ENCODE results near the gene CAMK1G. TPM values are rescaled to one million over a fixed set of nuclear protein-coding genes. Genes with fewer than 3 reads are reported as not detected.

Gene CAMK1G
- total and polyA plus RNA-seq, 10 of the 15 experiments (the other 5 are each of a cell fraction or from before 2014, with no cell fraction given): 0.18 to 0.20 TPM; not detected in 8

DNA sequence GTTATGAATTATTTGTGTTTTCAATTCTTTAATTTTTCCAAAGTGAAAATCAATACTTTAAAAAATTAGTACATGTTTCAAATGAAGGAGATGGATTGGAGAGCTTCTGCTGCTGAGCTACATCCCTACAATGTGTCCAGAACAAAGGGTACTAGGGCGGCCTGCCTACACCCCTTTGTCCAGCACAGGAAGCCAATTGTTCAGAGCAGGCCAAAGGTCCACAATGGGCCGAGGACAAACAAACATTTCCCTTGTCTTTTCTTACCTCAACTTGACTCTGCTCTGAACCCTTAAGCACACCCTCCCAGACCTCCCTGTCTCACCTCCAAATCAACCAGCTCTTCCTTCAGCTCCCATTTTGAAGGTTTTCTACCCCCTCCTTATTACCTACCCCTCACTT, 39.4 kb upstream of the CAMK1G start (continued):
- no peak for TF ChIP-seq NR2F1 (conservative IDR thresholded peaks at IDR 0.05)
- no peak for TF ChIP-seq ZNF217 (IDR thresholded peaks at IDR 0.05)
- TF ChIP-seq BCL11A (IDR thresholded peaks at IDR 0.05; ENCODE audit: low read depth, low read length): no peak
- TF ChIP-seq ZNF622 (IDR thresholded peaks at IDR 0.05): no peak
- TF ChIP-seq, protein P1, sequence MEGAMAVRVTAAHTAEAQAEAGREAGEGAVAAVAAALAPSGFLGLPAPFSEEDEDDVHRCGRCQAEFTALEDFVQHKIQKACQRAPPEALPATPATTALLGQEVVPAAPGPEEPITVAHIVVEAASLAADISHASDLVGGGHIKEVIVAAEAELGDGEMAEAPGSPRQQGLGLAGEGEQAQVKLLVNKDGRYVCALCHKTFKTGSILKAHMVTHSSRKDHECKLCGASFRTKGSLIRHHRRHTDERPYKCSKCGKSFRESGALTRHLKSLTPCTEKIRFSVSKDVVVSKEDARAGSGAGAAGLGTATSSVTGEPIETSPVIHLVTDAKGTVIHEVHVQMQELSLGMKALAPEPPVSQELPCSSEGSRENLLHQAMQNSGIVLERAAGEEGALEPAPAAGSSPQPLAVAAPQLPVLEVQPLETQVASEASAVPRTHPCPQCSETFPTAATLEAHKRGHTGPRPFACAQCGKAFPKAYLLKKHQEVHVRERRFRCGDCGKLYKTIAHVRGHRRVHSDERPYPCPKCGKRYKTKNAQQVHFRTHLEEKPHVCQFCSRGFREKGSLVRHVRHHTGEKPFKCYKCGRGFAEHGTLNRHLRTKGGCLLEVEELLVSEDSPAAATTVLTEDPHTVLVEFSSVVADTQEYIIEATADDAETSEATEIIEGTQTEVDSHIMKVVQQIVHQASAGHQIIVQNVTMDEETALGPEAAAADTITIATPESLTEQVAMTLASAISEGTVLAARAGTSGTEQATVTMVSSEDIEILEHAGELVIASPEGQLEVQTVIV (IDR thresholded peaks at IDR 0.05; ENCODE audit: borderline replicate concordance, partially characterized antibody): no peak
- no peak for TF ChIP-seq STAT1 (conservative IDR thresholded peaks at IDR 0.05)

DNA sequence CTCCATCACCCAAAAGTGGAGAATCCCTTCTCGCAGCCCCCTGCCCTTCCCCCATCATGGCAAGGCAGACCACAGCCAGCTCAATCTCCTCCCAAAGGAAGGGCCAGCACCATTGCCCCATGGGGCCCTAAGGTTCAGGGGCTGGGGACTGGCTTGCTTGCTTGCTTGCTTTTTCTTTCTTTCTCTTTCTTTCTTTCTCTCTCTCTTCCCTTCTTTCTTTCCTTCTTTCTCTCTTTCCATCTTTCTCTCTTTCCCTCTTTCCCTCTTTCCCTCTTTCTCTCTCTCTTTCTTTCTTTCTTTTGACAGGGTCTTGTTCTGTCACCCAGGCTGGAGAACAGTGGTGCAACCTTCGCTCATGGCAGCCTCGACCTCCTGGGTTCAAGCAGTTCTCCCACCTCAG, 38.1 kb upstream of the CAMK1G start:
- H3K27ac ChIP-seq (ENCODE audit: control insufficient read depth, insufficient read depth): no peak overlapping the region
- no peak overlapping the region for H3K9ac ChIP-seq (ENCODE audit: control insufficient read depth, insufficient read depth, low read length)
- ChIA-PET POLR2A (no interaction called here), SMC1A (ENCODE audit: uncharacterized antibody, unreplicated experiment) (no interaction called here), RAD21 (ENCODE audit: unreplicated experiment) (no interaction called here), CTCF (interaction anchor here (1.0 kb wide), 1 partner anchor 9 kb away, joined by 3 read pairs; no protein-coding TSS in a partner anchor)
- intact Hi-C loops (cut with micrococcal nuclease; ENCODE audit: unreplicated experiment): no loop called here
- no peak overlapping the region for H2AFZ ChIP-seq (ENCODE audit: control insufficient read depth, low read depth, low read length)
- no peak overlapping the region for H3K4me3 ChIP-seq
- H3K27me3 ChIP-seq (replicated peaks in 1 of 2; ENCODE audit: control insufficient read depth in 2 of 2, insufficient read depth in 2 of 2, low read length in 1 of 2): no peaks in the 10 kb centered on the region
- BruUV-seq (replicated peaks): no TSS peak
- H3K4me2 ChIP-seq (ENCODE audit: control insufficient read depth, insufficient read depth): no peak overlapping the region
- ATAC-seq (no peak), DNase-seq (ENCODE audit: low read depth, low spot score) (no peak), FAIRE-seq (no peak)
- 13% methylated on average over 3 of the region's 3 CpGs for WGBS (ENCODE audit: insufficient coverage, insufficient replicate concordance, low lambda C conversion rate, missing lambda C conversion rate)
- no peaks in the 10 kb centered on the region for H3K79me2 ChIP-seq (ENCODE audit: control insufficient read depth, insufficient read depth, low read length)
- TF ChIP-seq ATF3 (IDR thresholded peaks at IDR 0.05; ENCODE audit: borderline replicate concordance, extremely low read depth, low read depth, low read length): no peak
- TF ChIP-seq CHD1 (IDR thresholded peaks at IDR 0.05; ENCODE audit: low read depth, low read length): no peak
- TF ChIP-seq ZZZ3 (IDR thresholded peaks at IDR 0.05; ENCODE audit: control insufficient read depth, insufficient read length, low read depth): no peak
- no peak for TF ChIP-seq MEF2A (IDR thresholded peaks at IDR 0.05; ENCODE audit: insufficient read depth, low read depth, low read length)
- TF ChIP-seq TAF1 (IDR thresholded peaks at IDR 0.05; ENCODE audit: borderline replicate concordance, low read depth, low read length): no peak
- no peak for TF ChIP-seq DPF2 (IDR thresholded peaks at IDR 0.05)
- no peak for TF ChIP-seq SREBF1 (IDR thresholded peaks at IDR 0.05; ENCODE audit: low read length)
- TF ChIP-seq NFXL1 (IDR thresholded peaks at IDR 0.05; ENCODE audit: borderline replicate concordance): no peak
- TF ChIP-seq SIN3A (IDR thresholded peaks at IDR 0.05; ENCODE audit: low read depth, low read length): no peak
- H4K20me1 ChIP-seq (ENCODE audit: control insufficient read depth, insufficient read depth): no peaks in the 10 kb centered on the region; the same call in 1 of the 2 replicates
- in situ Hi-C loops (cut with MboI): no loop called here
- H3K4me1 ChIP-seq (ENCODE audit: control insufficient read depth, insufficient read depth, low read length): no peaks in the 10 kb centered on the region
- H3K36me3 ChIP-seq (ENCODE audit: control insufficient read depth in 2 of 2, insufficient read depth in 2 of 2, low read length in 1 of 2): no peaks in the 10 kb centered on the region
- H3K9me3 ChIP-seq (replicated peaks; ENCODE audit: control insufficient read depth, insufficient read depth, low read length): no peaks in the 10 kb centered on the region

Data from GM12878 (cell line).